ENCODE measurements around the gene TTC34. TPM values are rescaled to one million over a fixed set of nuclear protein-coding genes. Genes with fewer than 3 reads are reported as not detected.
A peak's percentile ranks its signal among the peaks of the same experiment; 100 is the strongest.

Gene TTC34
- total and polyA plus RNA-seq, 10 of the 15 experiments (the other 5 are each of a cell fraction or from before 2014, with no cell fraction given), result 0.03 to 0.49 (median 0.05) TPM; not detected in 2

- TF ChIP-seq IRF5 (IDR thresholded peaks at IDR 0.05; ENCODE audit: borderline replicate concordance) (no peak), YY1 (IDR thresholded peaks at IDR 0.05; ENCODE audit: low read depth, low read length) (no peak), E4F1 (IDR thresholded peaks at IDR 0.05; ENCODE audit: borderline replicate concordance, partially characterized antibody) (no peak), NR2C2 (IDR thresholded peaks at IDR 0.05; ENCODE audit: borderline replicate concordance, control insufficient read depth, insufficient read length, low read depth) (no peak), CHD1 (IDR thresholded peaks at IDR 0.05; ENCODE audit: low read depth, low read length) (peak; percentile 72; the same call in 1 of the 2 replicates), SREBF1 (IDR thresholded peaks at IDR 0.05; ENCODE audit: low read length) (no peak), ZNF592 (IDR thresholded peaks at IDR 0.05) (no peak), ZNF274 (IDR thresholded peaks at IDR 0.05; ENCODE audit: insufficient read depth, insufficient read length) (no peak), TCF12 (IDR thresholded peaks at IDR 0.05; ENCODE audit: low read depth, low read length) (no peak), MEF2A (IDR thresholded peaks at IDR 0.05; ENCODE audit: insufficient read depth, low read depth, low read length) (no peak), IKZF1 (conservative IDR thresholded peaks at IDR 0.05) (peak; percentile 65), E2F8 (IDR thresholded peaks at IDR 0.05; ENCODE audit: low read depth, partially characterized antibody) (no peak), ZBTB40 (IDR thresholded peaks at IDR 0.05; ENCODE audit: borderline replicate concordance) (peak; percentile 72; the same call in 1 of the 2 replicates)
These were observed 158.7 kb downstream of the TTC34 start (continued) for GRCh38 chr1:2642560-2643413.

Measured in GM12878 (cell line).